Activated effector memory CD4-positive, alpha-beta T cell treated with anti-CD3 and anti-CD28 coated beads, Interleukin-2, amount 50 U/mL, for 16 hours (primary cell): ENCODE data around the gene PRR33.
"Not testable (repeated sequence)": the region's sequence is repeated elsewhere in the genome, so short reads cannot be mapped to it uniquely, and the experiment has no call there.

Experiments
- DNase-seq: peaks from one replicate; pipeline ENCODE4 v3.0.0-alpha.2; 2020

Gene PRR33

GRCh38 chr11:1874441-1875092, 17.1 kb downstream of the PRR33 start:
- DNase-seq = peak; percentile 60

- not testable (repeated sequence) for DNase-seq
These were observed 17.9 kb downstream of the PRR33 start for GRCh38 chr11:1873813-1874150.

- no peak for DNase-seq
These were observed 18.5 kb downstream of the PRR33 start for GRCh38 chr11:1873048-1873812.

DNA sequence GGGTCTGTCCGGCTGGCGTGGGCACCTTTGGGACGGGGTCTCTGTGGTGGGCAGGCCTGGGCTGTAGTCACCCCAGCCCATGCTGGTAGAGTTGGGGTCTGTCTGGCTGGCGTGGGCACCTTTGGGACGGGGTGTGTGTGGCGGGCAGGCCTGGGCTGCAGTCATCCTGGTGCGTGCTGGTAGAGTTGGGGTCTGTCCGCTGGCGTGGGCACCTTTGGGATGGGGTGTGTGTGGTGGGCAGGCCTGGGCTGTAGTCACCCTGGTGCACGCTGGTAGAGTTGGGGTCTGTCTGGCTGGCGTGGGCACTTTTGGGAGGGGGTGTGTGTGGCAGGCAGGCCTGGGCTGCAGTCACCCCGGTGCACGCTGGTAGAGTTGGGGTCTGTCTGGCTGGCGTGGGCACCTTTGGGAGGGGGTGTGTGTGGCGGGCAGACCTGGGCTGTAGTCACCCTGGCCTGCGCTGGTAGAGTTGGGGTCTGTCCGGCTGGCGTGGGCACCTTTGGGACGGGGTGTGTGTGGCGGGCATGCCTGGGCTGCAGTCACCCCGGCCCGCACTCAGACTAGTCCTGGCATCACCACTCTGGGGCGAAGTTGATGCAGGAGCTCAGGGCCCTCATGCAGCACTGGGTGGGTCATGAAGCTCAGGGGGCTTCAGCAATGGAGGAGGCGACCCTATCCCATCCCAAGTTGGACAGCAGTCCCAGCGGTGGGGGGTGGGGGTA, 19.3 kb downstream of the PRR33 start:
- DNase-seq = no peak

DNA sequence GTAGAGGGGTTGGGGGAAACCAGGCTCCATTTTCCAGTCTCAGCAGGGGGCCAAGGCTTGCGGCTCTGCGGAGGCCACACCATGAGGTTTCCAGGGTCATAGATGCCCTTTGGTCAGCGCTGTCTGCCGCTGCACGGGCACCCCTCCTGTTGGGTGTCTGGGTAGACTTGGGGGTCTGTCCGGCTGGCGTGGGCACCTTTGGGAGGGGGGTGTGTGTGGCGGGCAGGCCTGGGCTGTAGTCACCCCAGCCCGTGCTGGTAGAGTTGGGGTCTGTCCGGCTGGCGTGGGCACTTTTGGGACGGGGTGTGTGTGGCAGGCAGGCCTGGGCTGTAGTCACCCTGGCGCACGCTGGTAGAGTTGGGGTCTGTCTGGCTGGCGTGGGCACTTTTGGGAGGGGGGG, 20.2 kb downstream of the PRR33 start:
- no peak for DNase-seq

- DNase-seq = peak; percentile 75
These were observed 20.8 kb downstream of the PRR33 start for GRCh38 chr11:1870721-1871466.

GRCh38 chr11:1870326-1870696, 21.4 kb downstream of the PRR33 start:
- DNase-seq = no peak

- no peak for DNase-seq
These were observed 22.0 kb downstream of the PRR33 start for GRCh38 chr11:1869427-1870325.

DNA sequence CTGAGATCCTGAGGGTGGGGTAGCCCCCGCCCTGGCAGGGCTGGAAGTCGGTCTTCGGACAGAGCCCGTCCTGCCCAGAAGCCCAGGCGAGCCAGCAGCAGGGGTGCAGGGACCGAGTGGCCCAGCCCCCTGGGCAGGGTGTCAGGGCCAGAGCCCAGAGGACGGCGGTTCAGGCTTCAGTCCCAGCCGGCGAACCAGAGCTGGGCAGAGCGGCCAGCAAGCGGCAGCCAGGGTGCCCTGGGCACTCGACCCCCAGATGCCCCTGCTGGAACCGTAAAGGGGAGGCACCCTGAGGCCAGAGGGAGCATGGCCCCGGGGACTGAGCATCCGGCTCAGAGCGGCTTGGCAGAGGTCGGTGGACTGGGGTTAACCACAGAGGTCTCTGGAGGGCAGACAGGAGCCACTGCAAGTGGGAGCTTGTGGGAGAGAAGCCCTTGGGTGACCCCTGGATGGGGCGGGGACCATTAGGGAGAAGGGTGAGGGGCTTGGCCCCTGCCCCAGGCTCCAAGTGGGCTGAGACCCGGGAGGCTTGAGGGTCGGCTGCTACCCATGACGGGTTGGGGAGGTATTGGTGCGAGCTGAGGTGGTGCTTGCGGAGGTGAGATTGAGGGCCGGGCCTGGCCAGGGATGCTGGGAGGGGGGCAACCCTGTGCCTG, 22.9 kb downstream of the PRR33 start:
- DNase-seq = no peak

- DNase-seq = no peak
These were observed 23.5 kb downstream of the PRR33 start for GRCh38 chr11:1868056-1868635.

DNA sequence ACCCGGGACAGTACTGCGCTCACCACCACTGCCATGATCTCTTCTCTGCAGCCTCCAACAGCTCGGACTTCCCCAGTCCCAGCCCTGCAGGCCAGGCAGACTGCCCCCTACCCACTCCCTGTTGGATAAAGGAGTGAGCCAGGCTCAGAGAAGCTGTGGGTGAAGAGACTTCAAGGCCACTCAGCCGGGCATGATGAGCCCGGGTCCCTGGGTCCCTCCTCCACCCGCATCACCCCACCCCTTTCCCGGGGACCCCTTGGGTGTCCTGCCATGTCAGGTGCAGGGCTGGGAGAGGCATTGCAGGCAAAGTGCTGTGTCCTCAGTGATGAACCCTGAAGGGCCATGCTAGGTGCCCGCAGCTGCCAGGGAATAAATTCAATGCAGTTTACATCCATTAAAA, 24.3 kb downstream of the PRR33 start:
- DNase-seq = no peak

- no peak for DNase-seq
These were observed 24.9 kb downstream of the PRR33 start for GRCh38 chr11:1866776-1867175.

DNA sequence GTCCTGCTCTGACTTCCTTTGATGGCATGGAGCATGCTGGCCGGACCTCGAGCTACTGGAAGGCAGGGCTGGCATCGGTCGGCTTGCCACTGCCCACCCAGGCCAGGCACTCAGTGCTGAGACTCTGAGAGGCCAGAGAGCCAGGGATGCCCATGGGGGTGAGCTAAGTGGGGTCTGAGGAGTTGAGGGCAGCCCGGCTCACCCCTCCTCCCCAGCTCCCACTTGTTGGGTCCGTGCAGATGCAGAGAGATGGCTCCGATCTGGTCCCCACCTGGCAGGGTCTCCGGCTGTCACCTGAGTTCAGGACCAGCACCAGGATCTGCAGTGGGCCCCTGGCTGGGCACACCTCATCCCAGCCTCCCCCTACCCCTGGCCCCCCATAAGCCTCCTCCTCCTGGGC, 25.5 kb downstream of the PRR33 start:
- DNase-seq = no peak

DNA sequence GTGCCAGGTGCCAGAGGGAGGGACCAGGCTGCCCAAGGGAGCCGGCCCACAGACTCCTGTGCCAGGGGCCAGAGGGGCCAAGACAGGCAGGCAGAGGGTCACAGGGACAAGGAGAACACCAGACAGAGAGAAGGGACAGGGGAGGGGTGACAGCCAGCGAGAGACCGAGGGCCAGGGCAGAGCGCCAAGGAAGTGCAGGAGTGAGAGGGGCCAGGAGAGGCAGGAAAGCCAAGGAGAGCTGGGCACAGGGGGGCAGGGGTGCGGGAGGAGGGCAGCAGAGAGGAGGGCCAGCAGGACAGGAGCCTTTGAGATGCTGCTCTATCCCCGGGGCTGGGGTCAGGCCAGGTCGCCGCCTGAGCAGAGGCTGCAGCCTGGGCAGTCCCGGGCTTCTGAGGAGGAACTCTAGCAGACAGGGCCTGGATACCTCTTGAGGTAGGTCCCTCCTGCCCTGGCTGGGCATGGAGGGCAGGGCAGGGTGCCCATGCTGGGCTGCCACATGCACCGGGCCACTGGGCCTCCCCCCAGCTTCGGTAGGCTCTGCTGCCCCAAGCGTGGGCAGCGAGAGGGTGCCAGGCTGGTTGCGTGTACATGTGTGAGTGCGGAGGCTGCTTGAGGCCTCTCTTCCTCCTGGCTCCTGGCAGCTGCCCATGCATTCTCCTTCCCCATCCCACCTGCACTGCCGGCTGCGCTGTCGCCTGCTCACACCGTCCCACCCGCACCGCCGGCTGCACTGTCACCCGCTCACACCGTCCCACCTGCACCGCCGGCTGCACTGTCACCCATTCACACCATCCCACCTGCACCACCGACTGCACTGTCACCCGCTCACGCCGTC, 26.6 kb downstream of the PRR33 start:
- DNase-seq = no peak

DNA sequence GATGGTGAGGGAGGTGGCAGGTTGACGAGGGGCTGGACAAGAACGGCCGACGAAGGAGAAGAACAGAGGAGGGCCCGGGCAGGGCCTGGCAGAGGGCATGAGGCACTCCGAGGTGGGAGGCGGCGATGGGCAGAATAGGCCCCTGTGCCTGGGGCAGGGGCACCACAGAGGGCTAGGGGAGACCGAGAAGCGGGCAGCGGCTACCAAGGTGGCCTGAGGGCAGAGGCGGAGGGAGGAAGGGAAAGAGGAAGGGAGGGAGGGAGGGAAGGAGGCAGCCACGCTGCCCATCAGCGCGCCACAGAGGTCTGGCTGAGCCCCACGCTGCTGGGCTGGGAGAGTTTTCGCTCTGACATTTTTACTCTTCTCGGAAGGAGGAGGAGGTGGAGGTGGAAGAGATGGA, 27.5 kb downstream of the PRR33 start:
- no peak for DNase-seq

- no peak for DNase-seq
These were observed 28.1 kb downstream of the PRR33 start for GRCh38 chr11:1863352-1864216.

DNA sequence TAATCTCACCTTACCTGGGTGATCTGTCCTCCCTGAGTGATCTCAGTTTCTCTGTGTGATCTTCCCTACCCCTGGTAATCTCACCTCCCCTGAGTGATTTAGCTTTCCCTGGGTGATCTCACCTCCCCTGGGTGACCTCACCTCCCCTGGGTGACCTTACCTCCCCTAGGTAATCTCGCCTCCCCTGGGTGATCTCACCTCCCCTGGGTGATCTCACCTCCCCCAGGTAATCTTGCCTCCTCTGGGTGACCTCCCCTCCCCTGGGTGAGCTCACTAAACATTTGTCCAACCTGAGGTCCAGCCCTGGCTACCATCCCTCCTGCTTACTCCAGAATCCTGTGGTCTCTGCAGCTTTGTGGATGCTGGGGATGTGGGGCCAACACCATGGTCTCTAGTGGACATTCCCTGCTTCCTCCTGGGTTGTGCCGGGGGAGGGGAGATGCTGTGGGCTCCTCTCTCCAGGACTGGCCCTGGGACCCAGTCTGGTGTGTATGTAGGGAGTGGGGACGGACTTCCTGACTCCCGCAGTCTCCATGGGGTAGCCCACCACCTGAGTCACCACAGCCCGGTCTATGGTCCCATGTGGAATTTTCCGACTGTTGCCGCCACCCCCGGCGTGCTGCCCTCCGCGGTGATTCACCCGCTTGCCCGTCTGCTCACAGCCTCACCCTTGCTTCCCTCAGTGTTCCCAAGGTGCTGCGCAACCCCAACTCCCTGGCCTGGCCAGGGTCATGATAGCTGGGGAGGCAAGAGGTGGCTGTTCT, 28.9 kb downstream of the PRR33 start:
- no peak for DNase-seq
